OCI-LY1 (cell line): ENCODE data around the gene PICK1.

Experiments used
- CTCF ChIP-seq: fragments of 200-600 bp; sonication (generic), shearing (Covaris generic); IDR thresholded peaks from 2 replicates; pipeline ENCODE4 v1.5.1; 2017; ENCODE audit warnings: mild to moderate bottlenecking, antibody characterized with exemption, low read length, moderate library complexity, mixed read lengths
- EZH2 ChIP-seq: fragments of 200-600 bp; sonication (generic), shearing (Covaris generic); IDR thresholded peaks from 2 replicates; pipeline ENCODE4 v1.8.0; 2017; ENCODE audit warnings: borderline replicate concordance, mixed run types, mild to moderate bottlenecking, antibody characterized with exemption, low read length, moderate library complexity, mixed read lengths

GRCh38 chr22:38080474-38080849, 23.3 kb downstream of the PICK1 start:
- TF ChIP-seq CTCF = no peak
- no peak for TF ChIP-seq EZH2
